HG02870 (cell line): Measurements from ENCODE around the gene CETN3.

Experiments used
- ATAC-seq: cut with Tn5 transposase; IDR thresholded peaks from one replicate; pipeline ENCODE4 v1.9.1; 2021; ENCODE audit warnings: mild to moderate bottlenecking, moderate library complexity; ENCODE audit not compliant: unreplicated experiment

The CETN3 gene

GRCh38 chr5:90409318-90410177 lies at the start of gene CETN3:
Gene CETN3, minus strand, starts transcription at chr5:90409756. Its CDS starts 95 bp downstream, at chr5:90409661.
- ATAC-seq, result peak; percentile 93

GRCh38 chr5:90446961-90447360 lies 37.4 kb upstream of the CETN3 start:
- ATAC-seq, result no peak

- ATAC-seq, result no peak
Measured at GRCh38 chr5:90440644-90441043, 31.1 kb upstream of the CETN3 start.

- ATAC-seq, result no peak
Measured at GRCh38 chr5:90438100-90438499, 28.5 kb upstream of the CETN3 start.

- ATAC-seq, result no peak
Measured at GRCh38 chr5:90437663-90438062, 28.1 kb upstream of the CETN3 start.

- no peak for ATAC-seq
Measured at GRCh38 chr5:90434116-90434714, 24.7 kb upstream of the CETN3 start.

GRCh38 chr5:90424245-90424644 lies 14.7 kb upstream of the CETN3 start:
- ATAC-seq, result peak; percentile 79

GRCh38 chr5:90421136-90421535 lies 11.6 kb upstream of the CETN3 start:
- no peak for ATAC-seq

GRCh38 chr5:90418214-90418613 lies 8.7 kb upstream of the CETN3 start:
- no peak for ATAC-seq

- ATAC-seq, result no peak
Measured at GRCh38 chr5:90410178-90410762, 714 bp upstream of the CETN3 start.

- ATAC-seq, result no peak
Measured at GRCh38 chr5:90408571-90409317, 812 bp downstream of the CETN3 start.

- no peak for ATAC-seq
Measured at GRCh38 chr5:90406466-90406865, 3.1 kb downstream of the CETN3 start.

- no peak for ATAC-seq
Measured at GRCh38 chr5:90402521-90403255, 6.9 kb downstream of the CETN3 start.

- ATAC-seq, result no peak
Measured at GRCh38 chr5:90399251-90399650, 10.3 kb downstream of the CETN3 start.

GRCh38 chr5:90398726-90399125 lies 10.8 kb downstream of the CETN3 start:
- no peak for ATAC-seq

- ATAC-seq, result no peak
Measured at GRCh38 chr5:90395005-90395404, 14.6 kb downstream of the CETN3 start.

- ATAC-seq, result no peak
Measured at GRCh38 chr5:90390928-90391327, 18.6 kb downstream of the CETN3 start.

- ATAC-seq, result no peak
Measured at GRCh38 chr5:90390326-90390725, 19.2 kb downstream of the CETN3 start.

- no peak for ATAC-seq
Measured at GRCh38 chr5:90387508-90387907, 22.0 kb downstream of the CETN3 start.

GRCh38 chr5:90386099-90386710 lies 23.4 kb downstream of the CETN3 start:
- ATAC-seq, result no peak
